Measurements from ENCODE around the gene JAZF1. TPM values are rescaled to one million over a fixed set of nuclear protein-coding genes. Genes with fewer than 3 reads are reported as not detected.

Gene JAZF1
- total RNA-seq, 1 experiment from 2014 or later = 3.4 TPM

GRCh38 chr7:28228396-28228795, 47.8 kb upstream of the JAZF1 start:
- Histone ChIP-seq H3K9me3 (ENCODE audit: control insufficient read depth in 1 of 2, insufficient read depth in 1 of 2, low read depth in 1 of 2, low read length in 2 of 2) (no peaks in the 10 kb centered on the region), H3K4me2 (ENCODE audit: low read length) (no peak overlapping the region), H3K9me2 (ENCODE audit: insufficient read depth) (no peaks in the 10 kb centered on the region), H3K9ac (ENCODE audit: low read length) (no peak overlapping the region), H3K4me3 (replicated peaks in 1 of 2; ENCODE audit: low read depth in 1 of 2, low read length in 2 of 2) (no peak overlapping the region), H3K36me3 (ENCODE audit: control insufficient read depth in 1 of 2, insufficient read depth in 2 of 2, low read length in 2 of 2) (no peaks in the 10 kb centered on the region), H4K20me1 (ENCODE audit: insufficient read depth) (no peaks in the 10 kb centered on the region), H3K79me2 (ENCODE audit: insufficient read depth, low read length) (no peaks in the 10 kb centered on the region), H3K4me1 (ENCODE audit: control insufficient read depth in 1 of 2, insufficient read depth in 2 of 2, low read length in 2 of 2) (peaks cover 0 to 6% of the 10 kb centered on the region in 2 experiments; a peak in 2 of 4 replicates), H2AFZ (ENCODE audit: low read depth, low read length, poor library complexity, severe bottlenecking) (no peak overlapping the region), H3K27ac (ENCODE audit: low read depth, low read length) (no peak overlapping the region), H3K27me3 (ENCODE audit: insufficient read depth, low read length) (no peaks in the 10 kb centered on the region)
- intact Hi-C loops (cut with micrococcal nuclease) = no loop called here
- DNase-seq (ENCODE audit: low read depth, low spot score) = no peak
- POLR2A ChIA-PET = no interaction called here
- CTCF ChIA-PET = no interaction called here
- no peak for ATAC-seq
- no TSS peak for BruUV-seq (replicated peaks)
- no peak for TF ChIP-seq YY1 (IDR thresholded peaks at IDR 0.05; ENCODE audit: extremely low read depth, insufficient replicate concordance, low read depth, low read length)
- no peak for TF ChIP-seq SIN3A (IDR thresholded peaks at IDR 0.05; ENCODE audit: low read depth)
- no peak for TF ChIP-seq ZBTB33 (IDR thresholded peaks at IDR 0.05; ENCODE audit: extremely low read depth, insufficient replicate concordance, low read length)
- TF ChIP-seq SP1 (IDR thresholded peaks at IDR 0.05; ENCODE audit: low read depth) = no peak
- TF ChIP-seq ATF3 (IDR thresholded peaks at IDR 0.05) = no peak
- RAD21 ChIA-PET (ENCODE audit: low non-redundant PET in 1 of 2, low total read pairs in 2 of 2, uncharacterized antibody in 2 of 2, unreplicated experiment in 2 of 2) = no interaction called here

GRCh38 chr7:28226003-28226402, 45.4 kb upstream of the JAZF1 start:
- CTCF ChIA-PET = no interaction called here

More at GRCh38 chr7:28226003-28226402, 45.4 kb upstream of the JAZF1 start:
- Histone ChIP-seq H3K9ac (ENCODE audit: low read length) (no peak overlapping the region), H3K9me3 (ENCODE audit: control insufficient read depth in 1 of 2, insufficient read depth in 1 of 2, low read depth in 1 of 2, low read length in 2 of 2) (no peaks in the 10 kb centered on the region), H3K4me2 (ENCODE audit: low read length) (no peak overlapping the region), H3K36me3 (ENCODE audit: control insufficient read depth in 1 of 2, insufficient read depth in 2 of 2, low read length in 2 of 2) (no peaks in the 10 kb centered on the region), H2AFZ (ENCODE audit: low read depth, low read length, poor library complexity, severe bottlenecking) (no peak overlapping the region), H3K79me2 (ENCODE audit: insufficient read depth, low read length) (no peaks in the 10 kb centered on the region), H4K20me1 (ENCODE audit: insufficient read depth) (no peaks in the 10 kb centered on the region), H3K4me1 (ENCODE audit: control insufficient read depth in 1 of 2, insufficient read depth in 2 of 2, low read length in 2 of 2) (peaks cover 0 to 6% of the 10 kb centered on the region in 2 experiments; a peak in 2 of 4 replicates), H3K27ac (ENCODE audit: low read depth, low read length) (no peak overlapping the region), H3K9me2 (ENCODE audit: insufficient read depth) (no peaks in the 10 kb centered on the region), H3K4me3 (replicated peaks in 1 of 2; ENCODE audit: low read depth in 1 of 2, low read length in 2 of 2) (no peak overlapping the region), H3K27me3 (ENCODE audit: insufficient read depth, low read length) (no peaks in the 10 kb centered on the region)
- TF ChIP-seq CBX3 (IDR thresholded peaks at IDR 0.05; ENCODE audit: low read depth) (no peak), CEBPB (IDR thresholded peaks at IDR 0.05; ENCODE audit: low read depth) (no peak), ZBTB33 (IDR thresholded peaks at IDR 0.05; ENCODE audit: extremely low read depth, insufficient replicate concordance, low read length) (no peak), SP1 (IDR thresholded peaks at IDR 0.05; ENCODE audit: low read depth) (no peak), SIN3A (IDR thresholded peaks at IDR 0.05; ENCODE audit: low read depth) (no peak), EZH2phosphoT487 (IDR thresholded peaks at IDR 0.05; ENCODE audit: borderline replicate concordance) (no peak), ZFX (IDR thresholded peaks at IDR 0.05) (no peak), TCF7L2 (IDR thresholded peaks at IDR 0.05; ENCODE audit: borderline replicate concordance, extremely low read depth, insufficient read depth, insufficient read length) (no peak), ATF3 (IDR thresholded peaks at IDR 0.05) (no peak)
- DNase-seq (ENCODE audit: low read depth, low spot score) (no peak), ATAC-seq (no peak)
- POLR2A ChIA-PET = no interaction called here
- intact Hi-C loops (cut with micrococcal nuclease) = no loop called here
- RAD21 ChIA-PET (ENCODE audit: low non-redundant PET in 1 of 2, low total read pairs in 2 of 2, uncharacterized antibody in 2 of 2, unreplicated experiment in 2 of 2) = no interaction called here
- no TSS peak for BruUV-seq (replicated peaks)
